OCI-LY1 (cell line): ENCODE data around the gene LANCL3.

ENCODE experiments used
- H2AFZ ChIP-seq: fragments of 200-600 bp; sonication (generic), shearing (Covaris generic); 2 replicates; pipeline ENCODE4 v1.6.0; 2014; ENCODE audit warnings: antibody characterized with exemption, mild to moderate bottlenecking, low read length
- H3F3A ChIP-seq: fragments of 200-600 bp; sonication (generic), shearing (Covaris generic); 2 replicates; pipeline ENCODE4 v1.6.0; 2014; ENCODE audit warnings: mild to moderate bottlenecking, antibody characterized with exemption, low read length, moderate library complexity; ENCODE audit not compliant: insufficient read depth
- H3K27ac ChIP-seq: fragments of 200-600 bp; sonication (generic); 2 replicates; pipeline ENCODE4 v1.5.1; 2014; ENCODE audit warnings: low read length, mixed run types, mild to moderate bottlenecking, low read depth; ENCODE audit not compliant: poor library complexity, severe bottlenecking
- H3K27me3 ChIP-seq: fragments of 200-600 bp; sonication (generic); 2 replicates; pipeline ENCODE4 v1.6.0; 2014; ENCODE audit warnings: antibody characterized with exemption, mild to moderate bottlenecking, low read length, moderate library complexity; ENCODE audit not compliant: insufficient read depth
- H3K36me3 ChIP-seq: fragments of 200-600 bp; sonication (generic); 2 replicates; pipeline ENCODE4 v1.6.1; 2014; ENCODE audit warnings: mild to moderate bottlenecking, antibody characterized with exemption, low read length, moderate library complexity, mixed read lengths; ENCODE audit not compliant: insufficient read depth
- H3K4me1 ChIP-seq: fragments of 200-600 bp; sonication (generic); 2 replicates; pipeline ENCODE4 v1.5.1; 2014; ENCODE audit warnings: mild to moderate bottlenecking, low read length, moderate library complexity; ENCODE audit not compliant: insufficient read depth, severe bottlenecking
- H3K4me2 ChIP-seq: fragments of 200-600 bp; sonication (generic), shearing (Covaris generic); 2 replicates; pipeline ENCODE4 v1.6.1; 2014; ENCODE audit warnings: low read length
- H3K4me3 ChIP-seq: fragments of 200-600 bp; sonication (generic); 2 replicates; pipeline ENCODE4 v1.5.1; 2014; ENCODE audit warnings: low read length, low read depth, mild to moderate bottlenecking, mixed read lengths; ENCODE audit not compliant: poor library complexity, severe bottlenecking
- H3K79me2 ChIP-seq: fragments of 200-600 bp; shearing (Covaris generic); 2 replicates; pipeline ENCODE4 v1.6.1; 2016; ENCODE audit warnings: mixed run types, low read length, mixed read lengths; ENCODE audit not compliant: insufficient read depth
- H3K9ac ChIP-seq: fragments of 200-600 bp; sonication (generic), shearing (Covaris generic); 2 replicates; pipeline ENCODE4 v1.6.1; 2014; ENCODE audit warnings: mild to moderate bottlenecking, low read length, mixed read lengths
- H3K9me2 ChIP-seq: fragments of 200-600 bp; sonication (generic), shearing (Covaris generic); 2 replicates; pipeline ENCODE4 v1.6.1; 2014; ENCODE audit warnings: low read depth, mild to moderate bottlenecking, low read length, mixed read lengths
- H3K9me3 ChIP-seq: fragments of 200-600 bp; shearing (Covaris generic); 2 replicates; pipeline ENCODE4 v1.6.1; 2014; ENCODE audit warnings: low read length, mixed read lengths
- H4K20me1 ChIP-seq: fragments of 200-600 bp; sonication (generic), shearing (Covaris generic); 2 replicates; pipeline ENCODE4 v1.6.0; 2016; ENCODE audit warnings: mild to moderate bottlenecking, low read length; ENCODE audit not compliant: insufficient read depth
- CTCF ChIP-seq: fragments of 200-600 bp; sonication (generic), shearing (Covaris generic); IDR thresholded peaks from 2 replicates; pipeline ENCODE4 v1.5.1; 2017; ENCODE audit warnings: mild to moderate bottlenecking, antibody characterized with exemption, low read length, moderate library complexity, mixed read lengths
- EZH2 ChIP-seq: fragments of 200-600 bp; sonication (generic), shearing (Covaris generic); IDR thresholded peaks from 2 replicates; pipeline ENCODE4 v1.8.0; 2017; ENCODE audit warnings: borderline replicate concordance, mixed run types, mild to moderate bottlenecking, antibody characterized with exemption, low read length, moderate library complexity, mixed read lengths

LANCL3 gene

GRCh38 chrX:37662181-37662580 lies 90.7 kb downstream of the LANCL3 start:
- Histone ChIP-seq H3K27ac (no peak overlapping the region), H2AFZ (no peak overlapping the region), H3F3A (no peaks in the 10 kb centered on the region), H3K36me3 (no peaks in the 10 kb centered on the region), H3K4me2 (no peak overlapping the region), H4K20me1 (no peaks in the 10 kb centered on the region), H3K79me2 (no peaks in the 10 kb centered on the region), H3K27me3 (no peaks in the 10 kb centered on the region), H3K4me3 (no peak overlapping the region), H3K4me1 (no peaks in the 10 kb centered on the region), H3K9me2 (no peaks in the 10 kb centered on the region), H3K9ac (no peak overlapping the region), H3K9me3 (no peaks in the 10 kb centered on the region)
- no peak for TF ChIP-seq CTCF
- no peak for TF ChIP-seq EZH2

DNA sequence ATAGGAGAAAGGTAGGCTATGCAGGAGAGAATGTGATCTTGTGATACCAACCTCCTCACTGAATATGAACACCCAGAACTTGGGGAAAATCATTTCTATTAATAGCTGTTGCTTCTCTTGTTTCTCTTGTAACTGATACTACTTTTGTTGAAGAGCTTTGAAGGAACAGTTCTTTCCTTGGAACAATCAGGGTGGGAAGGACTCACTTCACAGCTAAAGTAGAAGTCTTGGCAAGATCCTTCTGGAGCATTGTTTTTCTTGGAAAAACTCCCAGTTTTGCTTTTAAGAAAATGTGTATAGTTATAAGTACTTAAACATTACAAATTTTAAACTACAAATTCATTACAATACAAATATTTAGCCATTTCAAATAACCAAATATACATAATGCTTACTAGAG lies 95.1 kb downstream of the LANCL3 start:
- H3F3A ChIP-seq = no peaks in the 10 kb centered on the region
- H3K27me3 ChIP-seq = no peaks in the 10 kb centered on the region
- H3K9me3 ChIP-seq = no peaks in the 10 kb centered on the region
- H3K36me3 ChIP-seq = no peaks in the 10 kb centered on the region
- no peak overlapping the region for H3K27ac ChIP-seq
- H3K4me1 ChIP-seq = no peaks in the 10 kb centered on the region
- H4K20me1 ChIP-seq = no peaks in the 10 kb centered on the region
- no peak overlapping the region for H2AFZ ChIP-seq
- no peaks in the 10 kb centered on the region for H3K79me2 ChIP-seq
- H3K9ac ChIP-seq = no peak overlapping the region
- H3K4me2 ChIP-seq = no peak overlapping the region
- H3K4me3 ChIP-seq = no peak overlapping the region
- TF ChIP-seq EZH2 = no peak
- TF ChIP-seq CTCF = no peak
- H3K9me2 ChIP-seq = no peaks in the 10 kb centered on the region

GRCh38 chrX:37667141-37667540 lies 95.7 kb downstream of the LANCL3 start:
- H3K9me2 ChIP-seq = no peaks in the 10 kb centered on the region
- H3K79me2 ChIP-seq = no peaks in the 10 kb centered on the region
- H3K9ac ChIP-seq = no peak overlapping the region
- no peak overlapping the region for H2AFZ ChIP-seq
- TF ChIP-seq EZH2 (no peak), CTCF (no peak)
- H3K4me2 ChIP-seq = no peak overlapping the region
- no peaks in the 10 kb centered on the region for H3K27me3 ChIP-seq
- H3K27ac ChIP-seq = no peak overlapping the region
- H3K9me3 ChIP-seq = no peaks in the 10 kb centered on the region
- no peaks in the 10 kb centered on the region for H3F3A ChIP-seq
- no peaks in the 10 kb centered on the region for H3K36me3 ChIP-seq
- no peak overlapping the region for H3K4me3 ChIP-seq
- no peaks in the 10 kb centered on the region for H4K20me1 ChIP-seq
- H3K4me1 ChIP-seq = no peaks in the 10 kb centered on the region
